GM12878 (cell line): ENCODE data around the gene OR6K6. TPM values are rescaled to one million over a fixed set of nuclear protein-coding genes. Genes with fewer than 3 reads are reported as not detected.

ENCODE experiments used
- polyA plus RNA-seq, 11 experiments: library from polyadenylated mRNA; depleted of rRNA in 4 of 11; unstranded in 6 of 11; stranded (reverse) in 5 of 11; fragments of >200 nt; fragmentation: Nextera tagmentation in 4 of 11; fragmentation: Illumina TruSeq in 1 of 11; extraction: Ambion mirVana in 4 of 11; extraction: Trizol in 1 of 11; gene quantifications; 1 replicate in 1 of 11; 2 replicates in 10 of 11; pipeline versions ENCODE4 v1.2.1 to v1.2.3, GENCODE V29; 2011 to 2016; ENCODE audit warnings: inconsistent platforms in 2 of 11, missing spikeins in 2 of 11, low read depth in 1 of 11
- small RNA-seq: library from RNA; depleted of rRNA; stranded (forward); fragments of <200 nt; gene quantifications from one replicate; pipeline ENCODE3, GENCODE V24; 2014
- total RNA-seq, 4 experiments: library from RNA; depleted of rRNA in 3 of 4; stranded (reverse); fragments of >200 nt in 3 of 4; fragmentation: Illumina TruSeq in 1 of 4; extraction: Trizol in 1 of 4; gene quantifications; 2 replicates each; pipeline versions ENCODE4 v1.2.1 to v1.2.3, GENCODE V29; 2013 to 2021

The OR6K6 gene
- total and polyA plus RNA-seq, 10 of the 15 experiments (the other 5 are each of a cell fraction or from before 2014, with no cell fraction given): not detected

Small RNA genes lying within 50 kb of the gene (small RNA-seq; reads per million reads assigned to genes)
- gene OR2AQ1P: not detected

Other genes with a start within 250 kb of the OR6K6 start
Only the 7 nearest of the 11 such genes appear.
- not detected in 2 replicates for gene OR10Z1, start 149.5 kb upstream of the OR6K6 start, total RNA-seq (2014; rRNA removed)
- gene OR10Z1, start 149.5 kb upstream of the OR6K6 start, total RNA-seq (2014; rRNA removed; fragmentation: Illumina TruSeq; extraction: Trizol): not detected in 2 replicates
- gene OR10Z1, start 149.5 kb upstream of the OR6K6 start, total RNA-seq (2021): not detected in 2 replicates
- gene OR10Z1, start 149.5 kb upstream of the OR6K6 start, polyA plus RNA-seq (2011; rRNA removed): not detected in 2 replicates
- not detected in 2 replicates for gene OR10Z1, start 149.5 kb upstream of the OR6K6 start, polyA plus RNA-seq (2014; fragmentation: Illumina TruSeq; extraction: Trizol)
- gene OR10Z1, start 149.5 kb upstream of the OR6K6 start, polyA plus RNA-seq (2014; fragmentation: Nextera tagmentation; extraction: Ambion mirVana): not detected
- gene OR10Z1, start 149.5 kb upstream of the OR6K6 start, polyA plus RNA-seq (2014; rRNA removed): not detected in 2 replicates
- not detected for gene OR10Z1, start 149.5 kb upstream of the OR6K6 start, polyA plus RNA-seq (2016; fragmentation: Nextera tagmentation; extraction: Ambion mirVana)
- not detected in 2 replicates for gene SPTA1, start 68.0 kb upstream of the OR6K6 start, total RNA-seq (2014; rRNA removed)
- gene SPTA1, start 68.0 kb upstream of the OR6K6 start, total RNA-seq (2014; rRNA removed; fragmentation: Illumina TruSeq; extraction: Trizol): 0.13 TPM in 1 of 2 replicates, not detected in the other
- 0.13 and 0.21 TPM in 2 replicates for gene SPTA1, start 68.0 kb upstream of the OR6K6 start, total RNA-seq (2021)
- 0.12 TPM in 1 of 2 replicates, not detected in the other for gene SPTA1, start 68.0 kb upstream of the OR6K6 start, polyA plus RNA-seq (2011; rRNA removed)
- under 0.01 TPM in 1 of 2 replicates, not detected in the other for gene SPTA1, start 68.0 kb upstream of the OR6K6 start, polyA plus RNA-seq (2014; fragmentation: Illumina TruSeq; extraction: Trizol)
- gene SPTA1, start 68.0 kb upstream of the OR6K6 start, polyA plus RNA-seq (2014; fragmentation: Nextera tagmentation; extraction: Ambion mirVana): not detected
- gene SPTA1, start 68.0 kb upstream of the OR6K6 start, polyA plus RNA-seq (2014; rRNA removed): 0.12 TPM in 1 of 2 replicates, not detected in the other
- not detected for gene SPTA1, start 68.0 kb upstream of the OR6K6 start, polyA plus RNA-seq (2016; fragmentation: Nextera tagmentation; extraction: Ambion mirVana)
- not detected in 2 replicates for gene OR6K2, start 54.1 kb upstream of the OR6K6 start, total RNA-seq (2014; rRNA removed)
- gene OR6K2, start 54.1 kb upstream of the OR6K6 start, total RNA-seq (2014; rRNA removed; fragmentation: Illumina TruSeq; extraction: Trizol): not detected in 2 replicates
- not detected in 2 replicates for gene OR6K2, start 54.1 kb upstream of the OR6K6 start, total RNA-seq (2021)
- gene OR6K2, start 54.1 kb upstream of the OR6K6 start, polyA plus RNA-seq (2011; rRNA removed): not detected in 2 replicates
- gene OR6K2, start 54.1 kb upstream of the OR6K6 start, polyA plus RNA-seq (2014; fragmentation: Illumina TruSeq; extraction: Trizol): not detected in 2 replicates
- not detected for gene OR6K2, start 54.1 kb upstream of the OR6K6 start, polyA plus RNA-seq (2014; fragmentation: Nextera tagmentation; extraction: Ambion mirVana)
- not detected in 2 replicates for gene OR6K2, start 54.1 kb upstream of the OR6K6 start, polyA plus RNA-seq (2014; rRNA removed)
- not detected for gene OR6K2, start 54.1 kb upstream of the OR6K6 start, polyA plus RNA-seq (2016; fragmentation: Nextera tagmentation; extraction: Ambion mirVana)
- not detected in 2 replicates for gene OR6K3, start 34.0 kb upstream of the OR6K6 start, total RNA-seq (2014; rRNA removed)
- not detected in 2 replicates for gene OR6K3, start 34.0 kb upstream of the OR6K6 start, total RNA-seq (2014; rRNA removed; fragmentation: Illumina TruSeq; extraction: Trizol)
- not detected in 2 replicates for gene OR6K3, start 34.0 kb upstream of the OR6K6 start, total RNA-seq (2021)
- not detected in 2 replicates for gene OR6K3, start 34.0 kb upstream of the OR6K6 start, polyA plus RNA-seq (2011; rRNA removed)
- gene OR6K3, start 34.0 kb upstream of the OR6K6 start, polyA plus RNA-seq (2014; fragmentation: Illumina TruSeq; extraction: Trizol): not detected in 2 replicates
- not detected for gene OR6K3, start 34.0 kb upstream of the OR6K6 start, polyA plus RNA-seq (2014; fragmentation: Nextera tagmentation; extraction: Ambion mirVana)
- gene OR6K3, start 34.0 kb upstream of the OR6K6 start, polyA plus RNA-seq (2014; rRNA removed): not detected in 2 replicates
- gene OR6K3, start 34.0 kb upstream of the OR6K6 start, polyA plus RNA-seq (2016; fragmentation: Nextera tagmentation; extraction: Ambion mirVana): not detected
- not detected in 2 replicates for gene OR6N1, start 17.5 kb downstream of the OR6K6 start, total RNA-seq (2014; rRNA removed)
- not detected in 2 replicates for gene OR6N1, start 17.5 kb downstream of the OR6K6 start, total RNA-seq (2014; rRNA removed; fragmentation: Illumina TruSeq; extraction: Trizol)
- gene OR6N1, start 17.5 kb downstream of the OR6K6 start, total RNA-seq (2021): not detected in 2 replicates
- not detected in 2 replicates for gene OR6N1, start 17.5 kb downstream of the OR6K6 start, polyA plus RNA-seq (2011; rRNA removed)
- not detected in 2 replicates for gene OR6N1, start 17.5 kb downstream of the OR6K6 start, polyA plus RNA-seq (2014; fragmentation: Illumina TruSeq; extraction: Trizol)
- not detected for gene OR6N1, start 17.5 kb downstream of the OR6K6 start, polyA plus RNA-seq (2014; fragmentation: Nextera tagmentation; extraction: Ambion mirVana)
- not detected in 2 replicates for gene OR6N1, start 17.5 kb downstream of the OR6K6 start, polyA plus RNA-seq (2014; rRNA removed)
- not detected for gene OR6N1, start 17.5 kb downstream of the OR6K6 start, polyA plus RNA-seq (2016; fragmentation: Nextera tagmentation; extraction: Ambion mirVana)
- gene OR6N2, start 26.5 kb downstream of the OR6K6 start, total RNA-seq (2014; rRNA removed): not detected in 2 replicates
- not detected in 2 replicates for gene OR6N2, start 26.5 kb downstream of the OR6K6 start, total RNA-seq (2014; rRNA removed; fragmentation: Illumina TruSeq; extraction: Trizol)
- not detected in 2 replicates for gene OR6N2, start 26.5 kb downstream of the OR6K6 start, total RNA-seq (2021)
- gene OR6N2, start 26.5 kb downstream of the OR6K6 start, polyA plus RNA-seq (2011; rRNA removed): not detected in 2 replicates
- not detected in 2 replicates for gene OR6N2, start 26.5 kb downstream of the OR6K6 start, polyA plus RNA-seq (2014; fragmentation: Illumina TruSeq; extraction: Trizol)
- not detected for gene OR6N2, start 26.5 kb downstream of the OR6K6 start, polyA plus RNA-seq (2014; fragmentation: Nextera tagmentation; extraction: Ambion mirVana)
- not detected in 2 replicates for gene OR6N2, start 26.5 kb downstream of the OR6K6 start, polyA plus RNA-seq (2014; rRNA removed)
- gene OR6N2, start 26.5 kb downstream of the OR6K6 start, polyA plus RNA-seq (2016; fragmentation: Nextera tagmentation; extraction: Ambion mirVana): not detected
- 36.1 and 45.1 TPM in 2 replicates for gene MNDA, start 76.6 kb downstream of the OR6K6 start, total RNA-seq (2014; rRNA removed)
- 72.2 and 74.7 TPM in 2 replicates for gene MNDA, start 76.6 kb downstream of the OR6K6 start, total RNA-seq (2014; rRNA removed; fragmentation: Illumina TruSeq; extraction: Trizol)
- 36.8 and 37.6 TPM in 2 replicates for gene MNDA, start 76.6 kb downstream of the OR6K6 start, total RNA-seq (2021)
- gene MNDA, start 76.6 kb downstream of the OR6K6 start, polyA plus RNA-seq (2011; rRNA removed): 37.1 and 49.1 TPM in 2 replicates
- 83.0 and 116 TPM in 2 replicates for gene MNDA, start 76.6 kb downstream of the OR6K6 start, polyA plus RNA-seq (2014; fragmentation: Illumina TruSeq; extraction: Trizol)
- gene MNDA, start 76.6 kb downstream of the OR6K6 start, polyA plus RNA-seq (2014; fragmentation: Nextera tagmentation; extraction: Ambion mirVana): 10 to 100 TPM; 81.9 to 91.8 TPM
- gene MNDA, start 76.6 kb downstream of the OR6K6 start, polyA plus RNA-seq (2014; rRNA removed): 32.1 and 38.9 TPM in 2 replicates
- 10 to 100 TPM; 20.1 to 21.4 TPM for gene MNDA, start 76.6 kb downstream of the OR6K6 start, polyA plus RNA-seq (2016; fragmentation: Nextera tagmentation; extraction: Ambion mirVana)